Ovary (tissue), 9 donors: ENCODE data around the gene IFNA2. TPM values are rescaled to one million over a fixed set of nuclear protein-coding genes. Genes with fewer than 3 reads are reported as not detected.
"Not testable (repeated sequence)": the region's sequence is repeated elsewhere in the genome, so short reads cannot be mapped to it uniquely, and the experiment has no call there.

Source experiments
- DNase-seq, 5 donors: peaks; one replicate each; pipeline ENCODE4 v3.0.0-alpha.2; 2019 to 2020
- H3K27ac ChIP-seq, 2 donors: fragments of 200-600 bp; one replicate each; pipeline versions ENCODE4 v1.5.1 to v1.8.0; 2019 to 2022
- H3K27me3 ChIP-seq: fragments of 200-600 bp; one replicate; pipeline ENCODE4 v1.8.0; 2022
- H3K36me3 ChIP-seq: fragments of 200-600 bp; sonication (generic); one replicate; pipeline ENCODE4 v1.5.1; 2019
- H3K4me1 ChIP-seq: one replicate; pipeline ENCODE4 v1.8.1; 2013; ENCODE audit warnings: mild to moderate bottlenecking, moderate library complexity; ENCODE audit not compliant: insufficient read depth
- H3K4me3 ChIP-seq: fragments of 200-600 bp; sonication (generic); one replicate; pipeline ENCODE4 v1.5.1; 2017
- H3K9me3 ChIP-seq, 2 donors: fragments of 200-600 bp in 1 of 2; sonication (generic) in 1 of 2; one replicate each; pipeline versions ENCODE4 v1.5.1 to v1.8.1; 2013 to 2019; ENCODE audit warnings: mild to moderate bottlenecking in 1 of 2, moderate library complexity in 1 of 2
- EP300 ChIP-seq: sonication (generic); formaldehyde crosslinking; IDR thresholded peaks from one replicate; pipeline ENCODE4 v1.6.1; 2017; ENCODE audit warnings: antibody characterized with exemption
- POLR2A ChIP-seq: fragments of 450-650 bp; IDR thresholded peaks from one replicate; pipeline ENCODE4 v1.6.1; 2017; ENCODE audit warnings: antibody characterized with exemption, mild to moderate bottlenecking, moderate library complexity
- WGBS, 3 donors: extraction: QIAGEN DNeasy Blood & Tissue Kit in 1 of 3; methylation state at CpG; one replicate each; pipeline versions ENCODE4 v1.1.5 to v1.1.7; 2013 to 2017; 5-methylcytosine and 5-hydroxymethylcytosine counted together
- intact Hi-C, 4 donors: fragments of 100-400 bp; cut with DNase I; formaldehyde crosslinking; loops; one replicate each; pipeline versions ENCODE4 v1.11.0 to v1.15.1; 2022 to 2023
- polyA plus RNA-seq, 2 donors: library from polyadenylated mRNA; stranded (reverse); fragments of 200-250 nt in 1 of 2; fragments of 350-450 nt in 1 of 2; fragmentation: Illumina TruSeq in 1 of 2; extraction: RNeasy Lipid Tissue Mini Kit (QIAGEN cat#74804) in 1 of 2; gene quantifications; one replicate each; pipeline ENCODE4 v1.2.3, GENCODE V29; 2013 to 2014
- total RNA-seq, 7 donors: library from RNA; depleted of rRNA in 2 of 7; stranded (reverse); fragments of >200 nt in 2 of 7; fragmentation: NEBNext Ultra II Directional in 3 of 7; extraction: Animal tissue kit (Norgen Biotek cat#: 25700) in 3 of 7; gene quantifications; one replicate each; pipeline versions ENCODE4 v1.1.0 to v1.2.4, GENCODE V29; 2016 to 2023
- TF ChIP-seq, protein P1 (sequence below), 3 donors: fragments of 450-650 bp in 2 of 3; fragments of 200-600 bp in 1 of 3; IDR thresholded peaks; one replicate each; pipeline versions ENCODE4 v1.5.1 to v1.8.0; 2016 to 2022; ENCODE audit warnings: antibody characterized with exemption in 3 of 3, mild to moderate bottlenecking in 1 of 3
- donor health status: DM: no; HTN: no; CAD: no; lungs with moderate emphysema.
- donor health status: DM: no; HTN: no; CAD: no.
- donor health status: Bipolar disorder and iron deficiency.
- donor health status: DM: yes; HTN: yes; CAD: no.
- donor health status: DM: no; HTN: no; CAD: no.
- donor health status: DM: yes; HTN: yes; CAD: no.

Gene IFNA2
- total and polyA plus RNA-seq, 9 donors, result not detected

- WGBS, 3 donors, result 86 to 94% (median 88%) methylated on average over 3 of the region's 3 CpGs
- Histone ChIP-seq H3K27ac (no peak within 1 kb of the TSS), H3K36me3 (no peaks in the 10 kb centered on the region), H3K4me1 (no peaks in the 10 kb centered on the region), H3K27me3 (peaks cover 2% of the 10 kb centered on the region), H3K9me3 (no peaks in the 10 kb centered on the region), H3K4me3 (no peak within 1 kb of the TSS)
- DNase-seq, result no peak
- intact Hi-C loops, result no loop called here
- TF ChIP-seq EP300, result no peak
- TF ChIP-seq POLR2A, result no peak
- TF ChIP-seq, protein P1, sequence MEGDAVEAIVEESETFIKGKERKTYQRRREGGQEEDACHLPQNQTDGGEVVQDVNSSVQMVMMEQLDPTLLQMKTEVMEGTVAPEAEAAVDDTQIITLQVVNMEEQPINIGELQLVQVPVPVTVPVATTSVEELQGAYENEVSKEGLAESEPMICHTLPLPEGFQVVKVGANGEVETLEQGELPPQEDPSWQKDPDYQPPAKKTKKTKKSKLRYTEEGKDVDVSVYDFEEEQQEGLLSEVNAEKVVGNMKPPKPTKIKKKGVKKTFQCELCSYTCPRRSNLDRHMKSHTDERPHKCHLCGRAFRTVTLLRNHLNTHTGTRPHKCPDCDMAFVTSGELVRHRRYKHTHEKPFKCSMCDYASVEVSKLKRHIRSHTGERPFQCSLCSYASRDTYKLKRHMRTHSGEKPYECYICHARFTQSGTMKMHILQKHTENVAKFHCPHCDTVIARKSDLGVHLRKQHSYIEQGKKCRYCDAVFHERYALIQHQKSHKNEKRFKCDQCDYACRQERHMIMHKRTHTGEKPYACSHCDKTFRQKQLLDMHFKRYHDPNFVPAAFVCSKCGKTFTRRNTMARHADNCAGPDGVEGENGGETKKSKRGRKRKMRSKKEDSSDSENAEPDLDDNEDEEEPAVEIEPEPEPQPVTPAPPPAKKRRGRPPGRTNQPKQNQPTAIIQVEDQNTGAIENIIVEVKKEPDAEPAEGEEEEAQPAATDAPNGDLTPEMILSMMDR (IDR thresholded peaks at IDR 0.05), result no peak
Observed at GRCh38 chr9:21367957-21368356, 17.2 kb downstream of the IFNA2 start, which contains the start of gene IFNA13. Gene IFNA13 (minus strand): TSS chr9:21368057. CDS start chr9:21368010, 47 bp downstream.

DNA sequence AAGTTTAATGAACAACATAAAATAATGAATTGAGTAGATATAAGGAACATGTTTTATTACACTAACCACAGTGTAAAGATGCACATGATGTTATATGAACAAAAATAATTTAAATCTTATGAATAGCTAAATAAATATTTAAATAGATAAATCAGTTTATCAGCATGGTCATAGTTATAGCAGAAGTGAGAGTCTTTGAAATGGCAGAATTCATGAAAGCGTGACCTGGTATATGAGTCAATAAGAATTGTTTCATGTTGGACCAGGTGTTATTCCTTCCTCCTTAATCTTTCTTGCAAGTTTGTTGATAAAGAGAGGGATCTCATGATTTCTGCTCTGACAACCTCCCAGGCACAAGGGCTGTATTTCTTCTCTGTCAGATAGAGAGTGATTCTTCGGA, 18.0 kb downstream of the IFNA2 start:
- 99 to 100% (median 100%) methylated on average over 1 to 2 of the region's 2 CpGs for WGBS, 3 donors
- H3K9me3 ChIP-seq, DNase-seq, H3K4me1 ChIP-seq, H3K27ac ChIP-seq, H3K36me3 ChIP-seq, intact Hi-C loops, H3K27me3 ChIP-seq, H3K4me3 ChIP-seq: not testable (repeated sequence)

DNA sequence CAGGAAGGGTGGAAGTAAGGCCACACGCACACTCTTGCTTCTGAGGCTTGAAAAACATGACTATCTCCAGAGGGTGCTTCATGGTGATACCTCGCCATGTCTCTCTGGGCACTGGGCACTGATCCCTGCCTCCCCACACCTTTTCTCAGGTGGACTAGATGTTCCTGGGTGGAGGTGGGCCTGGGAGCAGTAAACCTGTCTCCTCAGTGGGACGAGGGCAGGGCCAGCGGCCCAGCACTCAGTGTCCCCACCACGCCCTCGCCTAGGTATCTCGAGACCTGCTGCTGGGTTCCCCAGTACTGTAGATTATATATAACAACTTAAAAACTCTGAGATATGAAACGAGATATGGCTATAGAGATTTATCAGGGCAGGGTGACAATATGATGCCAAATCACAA, 22.9 kb downstream of the IFNA2 start:
- Histone ChIP-seq H3K4me3 (no peak overlapping the region), H3K9me3 (no peaks in the 10 kb centered on the region), H3K27ac (no peak overlapping the region), H3K36me3 (no peaks in the 10 kb centered on the region), H3K4me1 (no peaks in the 10 kb centered on the region), H3K27me3 (no peaks in the 10 kb centered on the region)
- WGBS, 3 donors, result 89 to 94% (median 94%) methylated on average over 8 of the region's 8 CpGs
- DNase-seq, result no peak
- TF ChIP-seq POLR2A (no peak), EP300 (no peak)
- TF ChIP-seq, protein P1 (IDR thresholded peaks at IDR 0.05), result no peak
- intact Hi-C loops, result no loop called here

- intact Hi-C loops, result no loop called here
- DNase-seq, result no peak
- Histone ChIP-seq H3K4me3 (no peak overlapping the region), H3K36me3 (no peaks in the 10 kb centered on the region), H3K27ac (no peak overlapping the region), H3K4me1 (no peaks in the 10 kb centered on the region), H3K9me3 (no peaks in the 10 kb centered on the region), H3K27me3 (no peaks in the 10 kb centered on the region)
- 40 to 58% (median 51%) methylated on average over 7 of the region's 7 CpGs for WGBS, 3 donors
- TF ChIP-seq EP300 (no peak), POLR2A (no peak)
- TF ChIP-seq, protein P1 (IDR thresholded peaks at IDR 0.05), result no peak
Observed at GRCh38 chr9:21357479-21358460, 27.4 kb downstream of the IFNA2 start.

- no peak within 1 kb of the TSS for H3K27ac ChIP-seq
- 87 to 95% (median 94%) methylated on average over 1 of the region's 1 CpG for WGBS, 3 donors
- intact Hi-C loops, result no loop called here
Observed at GRCh38 chr9:21350787-21351186, 34.4 kb downstream of the IFNA2 start, which contains the start of gene IFNA6. Gene IFNA6 (minus strand): TSS chr9:21350887. CDS start chr9:21350887, 0 bp downstream.

More at GRCh38 chr9:21350787-21351186, 34.4 kb downstream of the IFNA2 start, which contains the start of gene IFNA6:
- TF ChIP-seq, protein P1 (IDR thresholded peaks at IDR 0.05), result no peak
- Histone ChIP-seq H3K36me3 (no peaks in the 10 kb centered on the region), H3K27me3 (no peaks in the 10 kb centered on the region), H3K4me1 (no peaks in the 10 kb centered on the region), H3K4me3 (no peak within 1 kb of the TSS), H3K9me3 (no peaks in the 10 kb centered on the region)
- DNase-seq, result no peak
